ENCODE measurements around the gene CDK19.
"Not testable (repeated sequence)": the region's sequence is repeated elsewhere in the genome, so short reads cannot be mapped to it uniquely, and the experiment has no call there.

CDK19 gene

DNA sequence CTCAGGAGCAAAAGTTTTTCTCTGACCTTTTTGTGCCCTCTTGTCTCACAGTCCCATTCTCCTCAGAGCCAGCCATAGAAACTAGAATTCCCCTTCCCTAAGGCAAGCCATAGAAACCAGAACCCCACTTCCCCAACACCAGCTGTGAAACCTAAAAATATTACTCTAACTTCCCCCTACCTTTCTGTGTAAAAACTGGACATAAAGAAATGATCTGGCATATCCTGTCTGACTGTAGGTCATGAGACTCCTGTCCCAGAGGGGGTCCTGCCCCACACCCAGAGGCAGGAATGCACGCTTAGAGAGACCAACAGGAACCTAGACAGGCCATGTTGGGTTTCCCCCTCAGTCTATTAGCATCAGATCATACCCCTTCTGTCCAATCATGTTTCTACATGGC is 198.2 kb downstream of the CDK19 start:
- no peak for DNase-seq

DNA sequence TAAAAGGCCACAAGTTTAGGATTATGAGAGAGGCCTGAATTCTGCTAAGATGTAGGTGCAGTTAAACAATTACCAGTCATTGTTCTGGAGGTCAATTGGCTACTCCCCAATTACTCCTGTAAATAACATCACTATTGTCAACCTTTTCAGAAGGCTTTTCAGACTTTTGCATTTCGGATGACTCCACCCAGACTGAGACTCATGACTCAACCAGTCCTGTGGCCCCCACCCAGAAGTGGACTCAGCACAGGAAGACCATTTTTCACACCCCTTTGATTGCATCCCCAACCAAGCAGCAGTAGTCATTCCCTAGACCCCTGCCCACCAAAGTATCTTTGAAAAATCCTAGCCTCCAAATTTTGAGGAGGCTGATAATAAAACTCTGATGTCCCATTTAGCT is 199.5 kb downstream of the CDK19 start:
- DNase-seq, result no peak

DNA sequence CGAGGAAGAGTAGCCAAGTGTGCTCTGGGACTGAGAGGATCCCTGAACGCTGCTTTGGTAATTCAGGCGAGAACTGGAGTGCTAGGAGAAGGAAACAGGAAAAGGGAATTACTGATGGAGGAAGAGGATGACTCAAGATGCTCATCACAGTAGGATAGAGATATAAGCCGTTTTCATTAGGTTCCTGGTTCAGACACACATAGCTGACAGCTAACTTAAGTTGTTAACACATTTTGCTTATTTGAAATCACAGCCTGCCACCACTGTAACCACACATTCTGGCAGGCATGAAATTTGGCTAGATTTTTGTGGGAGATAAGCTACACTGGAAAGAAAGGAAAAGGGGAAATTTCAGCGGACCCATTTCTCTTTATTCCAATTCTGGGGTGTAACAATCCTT is 200.7 kb downstream of the CDK19 start:
- no peak for DNase-seq

DNA sequence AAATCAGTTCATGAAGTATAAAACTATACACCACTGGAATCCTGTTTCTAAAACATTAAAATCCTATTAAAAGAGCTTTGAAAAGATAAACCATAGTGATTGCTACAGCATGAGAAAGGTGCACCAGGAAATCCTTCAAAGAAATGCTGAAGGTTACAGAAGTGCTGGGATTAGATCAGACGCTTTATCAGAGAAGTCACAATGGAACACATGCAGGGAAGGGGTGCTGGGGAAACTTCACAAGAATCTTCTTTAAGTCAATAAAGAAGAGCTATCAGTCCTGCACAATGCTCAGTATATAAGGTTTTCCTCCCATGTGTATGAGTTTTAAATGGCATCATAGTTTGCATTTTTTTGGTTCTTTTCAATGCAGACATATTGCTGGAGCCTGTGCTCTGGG is 201.2 kb downstream of the CDK19 start:
- DNase-seq, result no peak

DNA sequence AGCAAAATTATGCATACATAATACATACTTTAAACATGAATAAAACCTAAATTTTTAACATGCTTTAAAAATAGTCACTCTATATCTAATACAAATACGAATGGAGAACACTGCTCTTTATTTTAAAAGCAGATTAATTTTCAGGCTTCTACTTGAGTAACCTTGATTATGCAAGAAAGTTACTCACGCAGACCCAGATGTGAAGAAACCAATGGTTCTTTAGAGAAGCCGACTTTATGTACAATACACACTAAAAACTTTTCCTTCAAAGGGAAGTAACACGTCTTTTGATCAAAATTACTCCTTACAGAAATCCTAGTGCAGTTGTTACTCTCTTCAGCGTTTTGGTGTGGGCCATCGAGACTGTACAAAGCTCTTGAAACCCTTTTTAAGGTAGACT is 201.9 kb downstream of the CDK19 start:
- DNase-seq, result no peak

DNA sequence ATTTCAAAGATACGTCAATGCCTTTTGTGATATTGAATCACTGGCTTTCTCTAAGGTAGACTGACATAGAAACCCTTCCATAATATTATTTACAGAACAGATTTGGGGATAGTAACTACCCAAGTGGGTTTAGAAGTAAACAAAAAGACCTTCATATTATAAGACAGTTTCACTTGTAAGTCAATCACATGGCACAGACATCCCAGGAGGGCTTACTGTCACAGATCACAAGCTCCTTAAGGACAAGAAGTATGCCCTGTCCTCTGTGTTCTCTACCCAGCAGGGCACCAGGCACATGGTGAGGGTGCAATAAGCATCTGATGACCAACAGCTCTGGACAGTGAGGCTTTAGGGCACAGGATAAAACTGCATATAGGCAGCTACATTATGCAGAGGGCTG is 203.0 kb downstream of the CDK19 start:
- DNase-seq, result no peak

DNA sequence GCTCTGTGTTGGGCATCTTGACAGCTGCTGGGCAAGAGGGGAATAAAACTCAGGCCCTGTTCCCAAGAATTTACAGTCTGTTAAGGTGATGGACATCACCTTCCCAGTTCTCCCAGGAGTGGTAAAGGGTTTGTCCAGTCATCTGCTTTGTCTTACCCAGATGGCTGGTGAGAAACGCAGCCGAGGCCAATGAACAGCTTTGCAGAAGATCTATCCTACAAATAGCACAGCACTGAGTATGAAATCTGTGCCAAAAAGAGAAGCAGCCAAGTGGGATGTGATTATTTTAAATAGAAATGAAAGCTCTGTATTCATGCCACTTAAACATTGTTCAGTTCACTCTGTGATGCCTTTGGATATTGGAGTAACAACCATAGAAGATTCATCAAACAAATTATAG is 206.2 kb downstream of the CDK19 start:
- DNase-seq, result no peak

DNA sequence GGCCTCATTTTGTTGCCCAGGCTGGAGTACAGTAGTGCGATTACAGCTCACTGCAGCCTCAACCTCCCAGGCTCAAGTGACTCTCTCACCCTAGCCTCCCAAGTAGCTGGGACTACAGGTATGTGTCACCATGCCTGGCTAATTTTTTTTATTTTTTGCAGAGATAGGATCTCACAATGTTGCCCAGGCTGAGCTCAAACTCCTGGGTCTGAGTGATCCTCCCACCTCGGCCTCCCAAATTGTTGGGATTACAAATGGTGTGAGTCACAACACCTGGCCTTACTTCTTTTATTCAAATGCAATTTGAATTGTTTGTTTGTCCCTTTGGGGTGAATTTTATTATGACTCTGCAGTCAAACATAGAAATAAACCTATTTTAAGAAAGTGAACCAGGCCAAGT is 207.1 kb downstream of the CDK19 start:
- DNase-seq, result no peak

DNA sequence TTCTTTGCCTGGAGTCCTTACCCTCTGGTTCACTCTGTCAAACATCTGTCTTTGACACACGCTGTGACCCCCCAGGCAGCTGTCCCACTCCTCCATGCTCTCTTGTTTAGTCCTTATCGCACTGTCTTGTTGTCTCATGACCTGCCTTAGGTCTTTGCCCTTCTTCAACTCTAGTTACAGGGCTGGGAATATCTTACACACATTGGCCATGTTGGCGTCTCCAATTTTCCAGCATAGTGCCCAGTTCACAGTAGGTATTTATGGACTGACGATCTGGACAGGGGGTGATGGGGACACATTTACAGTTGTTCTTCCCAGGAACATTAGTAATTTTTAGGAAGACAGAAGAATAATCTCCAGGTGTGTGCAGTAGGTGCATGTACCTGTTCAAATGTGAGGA is 209.1 kb downstream of the CDK19 start:
- DNase-seq, result no peak

DNA sequence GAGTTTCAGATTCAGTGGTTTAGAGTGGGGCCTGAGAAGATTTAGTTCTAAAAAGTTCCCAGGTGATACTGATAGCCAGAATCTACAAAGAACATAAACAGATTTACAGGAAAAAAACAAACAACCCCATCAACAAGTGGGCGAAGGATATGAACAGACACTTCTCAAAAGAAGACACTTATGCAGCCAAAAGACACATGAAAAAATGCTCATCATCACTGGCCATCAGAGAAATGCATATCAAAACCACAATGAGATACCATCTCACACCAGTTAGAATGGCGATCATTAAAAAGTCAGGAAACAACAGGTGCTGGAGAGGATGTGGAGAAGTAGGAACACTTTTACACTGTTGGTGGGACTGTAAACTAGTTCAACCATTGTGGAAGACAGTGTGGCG is 214.6 kb downstream of the CDK19 start:
- not testable (repeated sequence) for DNase-seq

DNA sequence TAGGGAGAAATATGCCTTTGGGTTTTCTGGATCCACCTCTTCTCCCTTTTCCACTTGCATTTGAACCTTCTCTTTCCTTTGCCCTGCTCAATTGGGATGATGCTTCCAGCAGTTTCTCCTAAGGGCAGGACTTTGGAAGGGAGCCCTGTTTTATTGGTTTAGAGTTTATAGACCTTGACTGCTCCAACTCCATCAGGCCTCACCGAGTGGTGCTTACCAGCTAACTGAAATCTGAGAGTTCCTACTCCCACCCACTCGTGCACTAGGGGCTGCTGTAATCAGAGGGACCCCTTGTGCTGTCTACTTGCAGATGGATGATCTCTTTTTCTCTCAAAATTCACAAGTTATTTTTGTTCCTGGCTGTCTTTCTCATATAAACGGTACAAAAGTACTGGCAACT is 217.5 kb downstream of the CDK19 start:
- no peak for DNase-seq

DNA sequence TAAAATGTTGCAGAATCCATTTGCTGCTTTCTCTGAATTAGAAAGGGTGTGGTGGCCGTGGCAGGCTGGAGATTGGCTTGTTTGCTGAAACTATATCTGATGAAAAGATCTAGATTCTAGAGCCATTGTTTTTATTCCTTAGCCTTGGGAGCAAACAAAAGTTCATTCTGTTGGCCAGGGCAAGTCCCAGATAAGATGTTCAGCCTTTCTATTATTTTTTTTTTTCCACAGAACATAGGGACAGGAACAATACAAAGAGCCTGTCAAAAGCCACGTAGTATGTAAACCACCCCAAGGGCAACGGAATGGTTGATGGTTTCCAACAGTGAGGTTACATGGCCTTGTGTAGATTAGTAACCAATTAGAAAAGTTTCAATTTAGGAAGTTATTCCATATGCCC is 218.9 kb downstream of the CDK19 start:
- DNase-seq, result no peak

DNA sequence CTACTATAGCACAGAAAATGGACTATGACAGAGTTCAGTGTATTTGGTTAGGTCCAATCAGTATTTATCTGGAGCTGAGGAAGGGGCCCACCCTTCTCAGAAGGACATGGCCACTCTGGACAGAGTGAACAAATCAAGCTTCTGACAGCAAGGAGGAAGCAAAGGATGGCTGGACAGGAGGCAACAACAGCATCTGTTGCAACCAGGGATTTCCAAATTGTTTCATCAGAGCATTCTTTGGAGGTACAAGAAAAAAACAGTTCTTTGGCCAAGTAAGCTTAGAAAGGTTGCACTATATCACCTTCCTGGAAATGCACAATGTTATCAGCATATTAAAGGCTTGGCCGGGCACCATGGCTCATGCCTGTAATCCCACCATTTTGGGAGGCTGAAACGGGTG is 220.2 kb downstream of the CDK19 start:
- DNase-seq, result no peak

DNA sequence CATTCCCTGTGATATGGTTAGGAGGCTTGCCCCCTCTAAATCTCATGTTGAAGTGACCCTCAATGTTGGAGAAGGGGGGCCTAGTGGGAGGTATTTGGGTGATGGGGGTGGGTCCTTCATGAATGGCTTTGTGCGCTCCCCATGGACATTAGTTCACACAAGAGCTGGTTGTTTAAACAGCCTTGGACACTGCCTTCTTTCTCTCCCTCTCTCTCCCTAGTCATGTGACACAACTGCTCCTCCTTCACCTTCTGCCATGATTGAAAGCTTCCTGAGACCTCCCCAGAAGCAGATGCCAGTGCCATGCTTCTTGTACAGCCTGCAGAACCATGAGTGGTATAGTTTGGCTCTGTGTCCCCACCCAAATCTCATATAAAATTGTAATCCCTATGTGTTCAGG is 221.6 kb downstream of the CDK19 start:
- DNase-seq, result no peak

DNA sequence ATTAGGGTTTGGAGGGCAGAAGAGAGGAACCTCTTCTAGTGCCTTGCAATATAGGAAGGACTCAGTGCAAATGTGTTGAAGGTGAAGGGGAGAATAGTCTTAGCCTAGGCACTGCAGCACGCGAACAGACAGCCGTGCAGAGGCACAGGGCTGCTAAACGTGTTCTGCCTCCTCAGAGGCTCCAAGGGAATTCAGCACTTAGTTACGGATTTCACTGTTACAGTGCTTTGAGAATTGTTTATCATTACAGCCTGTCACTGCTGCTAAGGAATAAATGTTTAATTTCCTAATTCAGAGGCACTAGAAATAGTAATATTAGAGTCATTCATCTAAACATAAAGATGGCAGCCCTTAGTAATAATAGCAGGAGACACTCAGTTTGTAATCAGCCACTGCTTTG is 222.5 kb downstream of the CDK19 start:
- DNase-seq, result no peak

DNA sequence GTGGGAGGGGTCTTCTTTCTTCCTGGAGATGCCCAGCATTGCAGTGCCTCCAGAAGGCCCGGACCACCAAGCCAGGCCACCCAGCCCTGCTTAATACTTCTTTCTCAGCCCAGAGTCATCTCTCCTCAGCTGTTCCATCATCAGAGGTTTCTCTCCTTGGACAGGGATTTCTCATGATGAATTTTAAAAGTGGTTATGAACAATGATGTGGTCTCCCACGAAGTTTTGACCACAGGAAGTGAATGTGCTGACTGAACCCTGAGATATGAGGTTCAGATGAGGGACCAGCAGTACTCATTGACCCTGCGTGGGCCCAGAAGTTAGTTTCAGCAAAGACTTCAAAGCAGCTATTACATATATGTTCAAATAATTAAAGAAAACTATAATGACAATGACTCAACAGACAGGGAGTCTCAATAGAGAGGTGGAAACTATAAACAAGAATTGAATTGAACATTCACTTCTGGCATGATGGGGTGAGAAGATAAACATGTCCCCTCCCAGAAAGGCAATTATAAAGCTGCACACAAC is 224.4 kb downstream of the CDK19 start:
- no peak for DNase-seq

DNA sequence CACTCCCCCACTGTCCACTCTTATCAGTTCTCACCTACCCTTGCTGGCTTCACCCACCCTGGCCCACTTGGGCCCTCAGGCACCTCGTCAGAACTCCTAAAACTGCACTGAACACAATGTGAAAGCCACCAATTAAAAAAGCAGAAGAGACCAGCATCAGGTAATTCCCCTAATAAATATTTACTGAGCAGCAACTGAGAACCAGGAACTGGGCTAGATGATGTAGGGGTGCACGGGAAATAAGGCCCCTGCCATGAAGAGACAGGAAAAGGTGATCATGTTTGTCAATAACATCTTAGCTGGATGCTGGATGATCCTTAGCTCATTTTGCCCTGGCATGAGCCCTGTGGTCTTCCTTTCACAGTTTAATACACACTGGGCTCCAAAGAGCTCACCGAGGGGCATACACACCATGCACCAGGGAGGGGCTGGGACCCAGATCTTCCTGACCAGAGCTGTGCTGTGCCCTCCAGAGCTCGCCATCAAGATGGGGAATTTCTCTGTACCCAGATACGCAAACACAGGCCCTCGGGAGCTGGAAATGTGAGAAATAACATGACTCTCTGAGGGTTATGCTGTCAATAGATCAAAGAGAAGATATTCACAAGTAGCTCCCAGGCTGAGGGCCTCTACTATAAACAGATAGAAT is 225.3 kb downstream of the CDK19 start:
- DNase-seq, result no peak

DNA sequence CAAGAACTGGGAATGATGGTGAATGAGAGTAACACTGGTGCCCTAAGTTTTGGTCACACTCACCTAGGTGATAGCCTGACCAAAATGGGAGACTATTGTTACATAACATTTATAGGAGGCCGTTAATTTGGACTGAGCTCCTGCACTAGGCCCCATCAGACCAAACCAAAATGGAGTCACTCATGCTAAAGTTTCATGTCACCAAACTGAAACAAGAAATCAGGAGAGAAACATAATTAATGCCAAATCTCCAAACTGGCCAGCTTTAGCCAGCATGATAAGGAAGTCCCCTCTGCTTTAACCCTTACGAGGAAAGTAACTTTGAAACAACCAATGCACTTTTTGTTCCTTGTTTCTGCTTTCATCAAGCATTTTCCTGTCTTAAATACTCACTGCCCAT is 227.9 kb downstream of the CDK19 start:
- DNase-seq, result no peak

DNA sequence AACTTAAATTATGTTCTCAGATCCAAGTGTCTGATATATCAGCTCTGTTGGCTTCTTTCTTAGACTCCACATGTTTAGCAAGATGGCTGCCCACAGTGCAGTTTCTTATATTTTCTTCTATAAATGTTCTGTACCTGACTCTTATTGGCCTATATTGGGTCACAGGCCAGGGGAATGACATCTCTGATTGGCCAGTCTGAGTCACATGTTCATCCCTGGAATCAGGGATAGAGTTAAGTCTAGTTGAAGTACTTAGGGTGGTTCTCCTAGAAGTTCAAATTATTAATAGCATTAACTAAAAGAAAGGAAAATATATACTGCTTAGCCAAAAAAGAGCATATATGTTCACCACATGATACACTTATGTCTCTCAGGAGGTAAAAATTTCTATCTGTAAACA is 233.6 kb downstream of the CDK19 start:
- DNase-seq, result no peak

DNA sequence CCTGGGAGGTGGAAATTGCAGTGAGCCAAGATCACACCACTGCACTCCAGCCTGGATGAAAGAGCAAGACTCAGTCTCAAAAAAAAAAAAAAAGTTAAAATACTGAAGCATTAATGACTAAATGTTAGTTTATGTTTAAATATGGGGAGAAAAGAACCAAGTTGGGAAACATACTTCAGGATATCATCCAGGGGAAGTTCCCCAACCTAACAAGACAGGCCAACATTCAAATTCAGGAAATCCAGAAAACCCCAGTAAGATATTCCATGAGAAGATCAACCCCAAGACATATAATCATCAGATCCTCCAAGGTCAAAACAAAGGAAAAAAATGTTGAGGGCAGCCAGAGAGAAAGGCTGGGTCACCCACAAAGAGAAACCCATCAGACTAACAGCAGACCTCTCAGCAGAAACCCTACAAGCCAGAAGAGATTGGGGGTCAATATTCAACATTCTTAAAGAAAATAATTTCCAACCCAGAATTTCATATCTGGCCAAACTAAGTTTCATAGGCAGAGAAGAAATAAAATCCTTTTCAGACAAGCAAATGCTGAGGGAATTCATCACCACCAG is 237.6 kb downstream of the CDK19 start:
- DNase-seq, result not testable (repeated sequence)

DNA sequence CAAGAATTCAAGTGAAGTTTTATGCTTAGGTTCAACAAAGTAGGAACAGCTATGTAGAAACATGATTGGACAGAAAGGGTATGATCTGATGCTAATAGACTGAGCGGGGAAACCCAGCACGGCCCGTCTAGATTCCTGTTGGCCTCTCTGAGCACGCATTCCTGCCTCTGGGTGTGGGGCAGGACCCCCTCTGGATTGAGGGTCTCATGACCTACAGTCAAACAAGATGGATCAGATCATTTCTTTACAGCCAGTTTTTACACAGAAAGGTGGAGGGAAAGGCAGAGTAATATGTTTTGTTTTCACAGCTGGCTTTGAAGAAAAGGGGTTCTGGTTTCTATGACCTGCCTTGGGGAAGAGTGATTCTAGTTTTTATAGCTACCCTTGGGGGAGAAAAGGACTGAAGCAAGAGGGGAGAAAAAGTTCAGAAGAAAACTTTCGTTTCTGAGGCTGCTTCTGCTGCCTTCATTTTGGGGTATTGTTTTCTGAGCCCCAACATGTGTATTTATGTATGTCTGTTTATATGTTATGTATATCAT is 239.3 kb downstream of the CDK19 start:
- no peak for DNase-seq

DNA sequence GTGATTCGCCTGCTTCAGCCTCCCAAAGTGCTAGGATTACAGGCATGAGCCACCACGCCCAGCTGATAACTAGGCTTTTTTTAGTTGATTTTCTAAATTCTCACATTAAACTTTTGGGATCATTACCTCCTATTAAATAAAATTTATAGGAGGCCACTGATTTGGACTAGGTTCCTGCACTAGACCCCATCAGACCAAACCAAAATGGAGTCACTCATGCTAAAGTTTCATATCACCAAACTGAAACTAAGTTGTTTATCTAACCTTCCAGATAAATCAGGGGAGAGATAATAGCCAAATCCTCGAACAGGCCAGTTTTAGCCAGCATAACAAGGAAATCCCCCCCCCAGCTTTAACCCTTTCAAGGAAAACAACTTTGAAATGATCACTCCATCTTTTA is 240.5 kb downstream of the CDK19 start:
- no peak for DNase-seq

DNA sequence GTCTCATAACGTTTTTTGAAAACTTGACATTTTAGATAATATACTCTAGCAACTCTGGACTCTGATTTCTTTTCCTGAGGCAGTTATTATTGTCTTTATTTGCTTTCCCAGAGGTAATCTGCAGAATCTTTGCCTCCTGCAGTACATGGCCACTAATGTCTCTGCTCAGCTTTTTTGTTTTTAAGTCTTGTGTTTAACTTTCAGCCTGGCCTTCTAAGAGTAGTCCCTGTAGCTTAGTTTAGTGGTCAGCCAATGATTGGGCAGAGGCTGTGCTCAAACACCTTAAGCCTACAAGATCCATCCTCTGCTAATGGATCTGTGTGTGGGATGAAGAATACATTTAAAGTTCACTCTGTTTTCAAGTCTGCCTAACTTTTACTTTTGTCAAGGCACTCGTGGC is 241.7 kb downstream of the CDK19 start:
- no peak for DNase-seq

DNA sequence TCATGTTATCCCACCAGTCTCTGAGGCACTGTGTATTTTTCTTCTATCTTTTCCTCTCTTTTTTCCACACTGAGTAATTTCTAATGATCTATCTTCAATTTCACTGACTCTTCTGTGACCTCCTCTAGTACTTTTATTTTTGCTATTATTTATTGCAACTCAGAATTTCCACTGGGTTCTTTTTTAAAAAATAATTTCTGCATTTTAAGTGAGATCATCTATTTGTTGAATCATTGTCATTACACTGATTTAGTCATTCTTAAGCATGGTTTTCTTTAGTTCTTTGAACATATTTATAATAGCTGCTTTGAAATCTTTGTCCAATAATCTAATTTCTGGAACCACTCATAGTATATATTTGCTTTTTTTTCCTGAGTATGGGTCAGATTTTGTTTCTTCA is 242.1 kb downstream of the CDK19 start:
- no peak for DNase-seq

All from stimulated activated CD4-positive, alpha-beta T cell treated with anti-CD3 and anti-CD28 coated beads, Interleukin-12 subunit alpha, Interleukin-12 subunit beta, amount 100 ng/mL, for 4 hours (primary cell).